Lower leg skin (tissue), 4 donors: Measurements from ENCODE around the gene CCDC92. TPM values are rescaled to one million over a fixed set of nuclear protein-coding genes. Genes with fewer than 3 reads are reported as not detected.
A peak's percentile ranks its signal among the peaks of the same experiment; 100 is the strongest.

Experiments
- DNase-seq, 2 donors: peaks; one replicate each; pipeline ENCODE4 v3.0.0-alpha.2; 2019; ENCODE audit warnings: low spot score in 2 of 2
- H3K4me3 ChIP-seq: fragments of 200-600 bp; sonication (generic); 2 replicates; pipeline ENCODE4 v1.5.1; 2017; ENCODE audit warnings: mild to moderate bottlenecking, low read depth; ENCODE audit not compliant: poor library complexity, severe bottlenecking
- POLR2A ChIP-seq, 2 donors: fragments of 450-650 bp; IDR thresholded peaks; one replicate each; pipeline ENCODE4 v1.6.1; 2016 to 2017; ENCODE audit warnings: antibody characterized with exemption in 2 of 2, mild to moderate bottlenecking in 1 of 2, moderate library complexity in 1 of 2
- WGBS, 2 donors: methylation state at CpG; one replicate each; pipeline ENCODE4 v1.1.5; 2018; 5-methylcytosine and 5-hydroxymethylcytosine counted together
- intact Hi-C: fragments of 100-400 bp; cut with DNase I; formaldehyde crosslinking; loops from one replicate; pipeline ENCODE4 v1.15.0; 2023; ENCODE audit warnings: low total_unique reads
- total RNA-seq, 4 donors: library from RNA; depleted of rRNA; stranded (reverse); fragments of >200 nt; gene quantifications; one replicate each; pipeline ENCODE4 v1.1.0, GENCODE V29; 2016
- TF ChIP-seq, protein P1 (sequence below), 3 donors: fragments of 450-650 bp; IDR thresholded peaks; one replicate each; pipeline ENCODE4 v1.5.1; 2016; ENCODE audit warnings: antibody characterized with exemption in 3 of 3, mild to moderate bottlenecking in 3 of 3, moderate library complexity in 2 of 3

Gene CCDC92
- total RNA-seq, 4 donors from 2014 or later, result 6.7 to 11.9 (median 10.1) TPM

GRCh38 chr12:123905319-123905925 lies 67.2 kb downstream of the CCDC92 start:
- DNase-seq, result peak in 1 of 2 donors; percentile 62
- intact Hi-C loops, result no loop called here
- WGBS, 2 donors, result 24 to 36% methylated on average over 9 of the region's 9 CpGs
- no peak overlapping the region for H3K4me3 ChIP-seq
- no peak for TF ChIP-seq POLR2A (IDR thresholded peaks at IDR 0.05)
- TF ChIP-seq, protein P1, sequence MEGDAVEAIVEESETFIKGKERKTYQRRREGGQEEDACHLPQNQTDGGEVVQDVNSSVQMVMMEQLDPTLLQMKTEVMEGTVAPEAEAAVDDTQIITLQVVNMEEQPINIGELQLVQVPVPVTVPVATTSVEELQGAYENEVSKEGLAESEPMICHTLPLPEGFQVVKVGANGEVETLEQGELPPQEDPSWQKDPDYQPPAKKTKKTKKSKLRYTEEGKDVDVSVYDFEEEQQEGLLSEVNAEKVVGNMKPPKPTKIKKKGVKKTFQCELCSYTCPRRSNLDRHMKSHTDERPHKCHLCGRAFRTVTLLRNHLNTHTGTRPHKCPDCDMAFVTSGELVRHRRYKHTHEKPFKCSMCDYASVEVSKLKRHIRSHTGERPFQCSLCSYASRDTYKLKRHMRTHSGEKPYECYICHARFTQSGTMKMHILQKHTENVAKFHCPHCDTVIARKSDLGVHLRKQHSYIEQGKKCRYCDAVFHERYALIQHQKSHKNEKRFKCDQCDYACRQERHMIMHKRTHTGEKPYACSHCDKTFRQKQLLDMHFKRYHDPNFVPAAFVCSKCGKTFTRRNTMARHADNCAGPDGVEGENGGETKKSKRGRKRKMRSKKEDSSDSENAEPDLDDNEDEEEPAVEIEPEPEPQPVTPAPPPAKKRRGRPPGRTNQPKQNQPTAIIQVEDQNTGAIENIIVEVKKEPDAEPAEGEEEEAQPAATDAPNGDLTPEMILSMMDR (IDR thresholded peaks at IDR 0.05), result peak in 1 of 3 donors; percentile 24

DNA sequence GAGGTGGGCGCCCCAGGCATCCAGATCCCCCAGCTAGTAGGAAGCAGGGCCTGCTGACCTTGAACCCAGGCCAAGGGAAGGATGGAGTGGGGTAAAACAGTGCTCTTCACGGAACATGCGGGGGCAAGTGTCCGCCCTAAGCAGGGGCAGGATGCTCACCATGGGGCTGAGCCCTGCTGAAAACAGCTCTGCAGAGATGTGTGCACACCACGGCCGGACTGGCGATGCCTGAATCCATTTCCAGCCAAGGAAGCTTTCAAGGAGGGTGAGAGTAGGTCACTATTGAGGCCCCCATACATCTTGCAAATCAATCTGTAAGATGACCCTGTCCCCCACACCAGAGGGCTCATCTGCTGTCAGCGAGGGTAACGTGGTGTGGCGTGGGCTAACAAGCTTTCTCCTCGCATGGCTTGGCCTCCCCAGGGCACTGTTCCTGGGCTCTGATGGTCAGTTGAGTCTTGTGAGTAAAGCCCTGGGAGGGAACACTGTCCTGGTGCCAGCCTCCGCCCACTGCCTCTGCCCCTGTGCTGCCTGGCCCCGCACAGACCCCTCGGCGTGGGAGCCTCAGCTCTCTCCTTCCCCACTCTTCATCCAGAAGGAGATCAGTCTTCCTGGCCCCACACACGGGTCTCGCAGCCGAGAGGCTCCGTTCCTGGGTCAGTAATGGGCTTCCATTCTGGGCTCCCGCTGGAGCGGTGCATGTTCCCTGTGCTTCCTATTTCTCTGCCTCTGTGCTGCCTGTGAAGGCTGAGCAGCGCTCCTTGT lies 69.1 kb downstream of the CCDC92 start:
- no peak for TF ChIP-seq POLR2A (IDR thresholded peaks at IDR 0.05)
- TF ChIP-seq, protein P1 (IDR thresholded peaks at IDR 0.05), result no peak
- no peak overlapping the region for H3K4me3 ChIP-seq
- no peak for DNase-seq
- intact Hi-C loops, result no loop called here
- WGBS, 2 donors, result 85 to 86% methylated on average over 22 of the region's 22 CpGs

DNA sequence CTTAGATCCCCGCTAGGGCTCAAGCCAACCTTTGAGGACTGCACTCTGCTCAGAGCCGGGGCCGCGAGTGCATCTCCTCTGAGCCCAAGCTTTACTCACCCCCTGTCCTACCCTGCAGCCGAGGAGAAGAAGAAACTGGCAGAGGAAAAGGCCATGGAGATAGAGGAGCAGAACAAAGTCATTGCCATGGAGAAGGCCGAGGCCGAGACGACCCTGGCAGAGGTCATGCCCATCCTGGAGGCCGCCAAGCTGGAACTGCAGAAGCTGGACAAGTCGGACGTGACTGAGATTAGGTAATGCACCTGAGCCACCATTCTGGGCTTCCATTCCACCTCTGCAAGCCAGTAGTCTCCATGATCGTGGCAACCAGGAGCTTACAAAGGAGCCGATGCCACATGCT lies 69.8 kb downstream of the CCDC92 start:
- no peak overlapping the region for H3K4me3 ChIP-seq
- DNase-seq, result no peak
- 91 to 95% methylated on average over 12 to 13 of the region's 13 CpGs for WGBS, 2 donors
- intact Hi-C loops, result no loop called here
- no peak for TF ChIP-seq POLR2A (IDR thresholded peaks at IDR 0.05)
- TF ChIP-seq, protein P1 (IDR thresholded peaks at IDR 0.05), result no peak

GRCh38 chr12:123900871-123901376 lies 71.7 kb downstream of the CCDC92 start:
- TF ChIP-seq, protein P1 (IDR thresholded peaks at IDR 0.05), result no peak
- no peak overlapping the region for H3K4me3 ChIP-seq
- WGBS, 2 donors, result 47 to 61% methylated on average over 8 to 9 of the region's 9 CpGs
- intact Hi-C loops, result no loop called here
- no peak for DNase-seq

DNA sequence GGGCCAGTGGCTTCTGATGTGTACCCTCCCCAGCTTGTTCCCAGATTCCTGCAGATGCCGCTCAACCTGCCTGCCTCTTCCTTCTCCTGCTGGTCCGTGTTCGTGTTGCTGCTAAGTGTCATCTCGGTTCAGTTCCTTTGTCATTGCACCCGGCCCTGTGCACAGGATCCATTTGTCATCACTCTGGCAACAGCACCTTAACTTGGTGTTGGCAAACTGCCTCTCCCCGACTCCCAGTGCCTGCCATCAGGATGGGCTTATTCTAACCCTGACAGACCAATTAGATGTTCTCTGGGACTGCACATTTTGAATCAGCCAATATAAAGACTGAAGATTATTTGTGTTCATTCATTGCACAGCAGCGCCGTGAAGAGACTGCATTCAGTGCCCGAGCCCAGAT lies 73.3 kb downstream of the CCDC92 start:
- no peak for DNase-seq
- intact Hi-C loops, result no loop called here
- H3K4me3 ChIP-seq, result no peak overlapping the region
- WGBS, 2 donors, result 89 to 92% methylated on average over 9 of the region's 9 CpGs
- TF ChIP-seq, protein P1 (IDR thresholded peaks at IDR 0.05), result no peak
- TF ChIP-seq POLR2A (IDR thresholded peaks at IDR 0.05), result no peak
